Tibial nerve (tissue), 4 donors: ENCODE results near the gene TBX21.

ENCODE experiments used
- CTCF ChIP-seq, 5 experiments: fragments of 200-600 bp in 3 of 5; fragments of 450-650 bp in 2 of 5; sonication (generic) in 3 of 5; IDR thresholded peaks; one replicate each; pipeline ENCODE4 v1.5.1; 2016 to 2019; ENCODE audit warnings: antibody characterized with exemption in 5 of 5, mild to moderate bottlenecking in 3 of 5, moderate library complexity in 2 of 5
- EP300 ChIP-seq, 2 donors: sonication (generic); formaldehyde crosslinking; IDR thresholded peaks; one replicate each; pipeline ENCODE4 v1.6.1; 2017; ENCODE audit warnings: antibody characterized with exemption in 2 of 2, mild to moderate bottlenecking in 1 of 2
- POLR2A ChIP-seq, 2 donors: fragments of 450-650 bp; IDR thresholded peaks; one replicate each; pipeline ENCODE4 v1.6.1; 2017; ENCODE audit warnings: antibody characterized with exemption in 2 of 2, mild to moderate bottlenecking in 2 of 2, moderate library complexity in 2 of 2

GRCh38 chr17:47791025-47791424 lies 58.0 kb downstream of the TBX21 start:
- TF ChIP-seq EP300 (IDR thresholded peaks at IDR 0.05): no peak
- no peak for TF ChIP-seq POLR2A (IDR thresholded peaks at IDR 0.05)
- no peak for TF ChIP-seq CTCF (IDR thresholded peaks at IDR 0.05)
